Measurements from ENCODE around the gene CGREF1. TPM values are rescaled to one million over a fixed set of nuclear protein-coding genes. Genes with fewer than 3 reads are reported as not detected.

CGREF1 gene
- total RNA-seq, 2 experiments from 2014 or later: not detected

- peaks cover 5% of the 10 kb centered on the region; the same call in 1 of the 2 replicates for H4K20me1 ChIP-seq (ENCODE audit: insufficient read depth, low read length)
- no peak overlapping the region for H3K4me3 ChIP-seq (ENCODE audit: low read depth, low read length, poor library complexity, severe bottlenecking)
- H2AFZ ChIP-seq (ENCODE audit: low read length): no peak overlapping the region
- peaks cover 20% of the 10 kb centered on the region for H3K79me2 ChIP-seq (ENCODE audit: insufficient read depth, low read depth, low read length)
- CTCF ChIA-PET (ENCODE audit: unreplicated experiment): no interaction called here
- DNase-seq (ENCODE audit: low spot score): no peak
- POLR2A ChIA-PET: interaction anchor here (0.6 to 0.8 kb wide), 2 partner anchors 22 to 142 kb away, joined by 3 to 4 read pairs; no protein-coding TSS in a partner anchor
- no peak overlapping the region for H3K27ac ChIP-seq (ENCODE audit: low read depth, low read length, poor library complexity, severe bottlenecking)
- TF ChIP-seq CTCF (conservative IDR thresholded peaks at IDR 0.05; ENCODE audit: low read length) (no peak), EZH2phosphoT487 (IDR thresholded peaks at IDR 0.05; ENCODE audit: borderline replicate concordance, low read depth, low read length) (no peak)
- no peak overlapping the region for H3K4me2 ChIP-seq (ENCODE audit: low read length)
- peaks cover 20% of the 10 kb centered on the region for H3K4me1 ChIP-seq (ENCODE audit: insufficient read depth, low read length, poor library complexity, severe bottlenecking)
- intact Hi-C loops (cut with micrococcal nuclease; ENCODE audit: unreplicated experiment): no loop called here
- no peaks in the 10 kb centered on the region for H3K9me2 ChIP-seq (ENCODE audit: insufficient read depth, low read length)
- no peaks in the 10 kb centered on the region for H3K9me3 ChIP-seq (ENCODE audit: low read length)
- peaks cover 18% of the 10 kb centered on the region for H3K36me3 ChIP-seq (ENCODE audit: insufficient read depth, low read length)
- no TSS peak for BruUV-seq (replicated peaks)
Measured at GRCh38 chr2:27136751-27137150, 17.8 kb upstream of the CGREF1 start.

GRCh38 chr2:27135478-27135955 is 16.6 kb upstream of the CGREF1 start:
- Histone ChIP-seq H3K9me2 (ENCODE audit: insufficient read depth, low read length) (no peaks in the 10 kb centered on the region), H3K4me1 (ENCODE audit: insufficient read depth, low read length, poor library complexity, severe bottlenecking) (peaks cover 20% of the 10 kb centered on the region), H3K9me3 (ENCODE audit: low read length) (no peaks in the 10 kb centered on the region), H3K79me2 (ENCODE audit: insufficient read depth, low read depth, low read length) (peaks cover 20% of the 10 kb centered on the region), H3K4me2 (ENCODE audit: low read length) (peak overlapping the region; percentile 61), H3K27ac (ENCODE audit: low read depth, low read length, poor library complexity, severe bottlenecking) (no peak overlapping the region), H4K20me1 (ENCODE audit: insufficient read depth, low read length) (peaks cover 5% of the 10 kb centered on the region; the same call in 1 of the 2 replicates), H2AFZ (ENCODE audit: low read length) (no peak overlapping the region; the same call in 1 of the 2 replicates), H3K4me3 (ENCODE audit: low read depth, low read length, poor library complexity, severe bottlenecking) (no peak overlapping the region), H3K36me3 (ENCODE audit: insufficient read depth, low read length) (peaks cover 30% of the 10 kb centered on the region)
- no TSS peak for BruUV-seq (replicated peaks)
- DNase-seq (ENCODE audit: low spot score): no peak
- no peak for TF ChIP-seq EZH2phosphoT487 (IDR thresholded peaks at IDR 0.05; ENCODE audit: borderline replicate concordance, low read depth, low read length)
- no peak for TF ChIP-seq CTCF (conservative IDR thresholded peaks at IDR 0.05; ENCODE audit: low read length)
- ChIA-PET POLR2A (interaction anchor here (1.0 to 1.4 kb wide), 3 partner anchors 9 to 36 kb away, joined by 3 to 4 read pairs (median 4); no protein-coding TSS in a partner anchor), CTCF (ENCODE audit: unreplicated experiment) (no interaction called here)
- intact Hi-C loops (cut with micrococcal nuclease; ENCODE audit: unreplicated experiment): loop anchor here (2.0 kb wide), 1 partner anchor 29 kb away; no protein-coding TSS in a partner anchor
